ENCODE measurements around the gene KCNQ1. TPM values are rescaled to one million over a fixed set of nuclear protein-coding genes. Genes with fewer than 3 reads are reported as not detected.

KCNQ1 gene
- total and polyA plus RNA-seq, 2 donors (not counting 1 experiment from before 2014, with no cell fraction given), result 21.5 to 28.8 TPM

DNA sequence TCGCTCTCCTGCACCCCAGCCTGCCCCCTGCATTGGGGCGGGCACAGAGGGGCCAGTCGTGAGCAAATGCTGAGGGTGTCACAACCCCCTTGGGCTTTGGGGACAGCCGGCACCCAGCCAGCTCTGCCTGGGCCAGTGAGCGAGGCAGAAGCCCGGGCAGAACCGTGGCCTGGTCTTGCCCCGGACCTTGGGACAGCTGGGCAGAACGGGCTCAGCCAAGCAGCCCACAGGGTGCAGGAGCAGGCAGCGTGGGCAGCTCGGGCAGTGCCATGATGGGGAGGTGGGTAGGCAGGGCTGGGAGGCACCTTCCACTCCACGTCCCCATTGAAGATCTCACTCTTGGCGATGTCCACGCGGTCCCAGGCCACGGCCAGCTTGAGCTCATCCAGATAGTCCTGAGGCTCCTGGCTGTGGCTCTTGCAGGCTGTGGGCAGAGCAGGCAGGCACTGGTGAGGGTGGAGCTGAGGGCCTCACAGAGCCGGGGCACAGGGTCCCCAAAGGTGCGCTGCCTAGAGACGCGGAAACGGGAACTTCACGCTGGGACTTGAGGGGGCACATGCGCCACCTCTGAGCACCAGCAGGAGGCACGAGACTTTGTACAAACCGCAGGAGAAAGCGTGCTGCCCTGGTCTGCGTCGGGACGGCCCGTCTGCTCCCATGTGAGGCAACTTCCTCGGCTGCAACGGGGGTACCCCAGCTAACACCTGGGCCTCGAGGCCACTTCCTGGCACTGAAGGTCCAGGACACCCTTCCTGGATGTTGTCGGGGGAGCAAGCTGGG is 29.0 kb upstream of the KCNQ1 start:
- 83% methylated on average over 34 of the region's 34 CpGs for WGBS (ENCODE audit: insufficient coverage)
- Mint-ChIP-seq H3K4me1 (peaks cover 3% of the 10 kb centered on the region), H3K27me3 (no peaks in the 10 kb centered on the region), H3K9me3 (ENCODE audit: insufficient read depth) (no peaks in the 10 kb centered on the region), H3K4me3 (no peak overlapping the region), H3K27ac (no peak overlapping the region)
- Histone ChIP-seq H3K4me1 (ENCODE audit: control insufficient read depth in 2 of 2, insufficient read depth in 2 of 2, low read length in 2 of 2) (peaks cover 5 to 13% of the 10 kb centered on the region in 2 donors), H3K4me3 (ENCODE audit: control extremely low read depth in 1 of 5, extremely low read depth in 1 of 5, insufficient read depth in 1 of 5, low read depth in 2 of 5, low read length in 4 of 5) (no peak overlapping the region), H3K27me3 (replicated peaks in 1 of 4; ENCODE audit: control extremely low read depth in 1 of 4, control insufficient read depth in 3 of 4, insufficient read depth in 4 of 4, low read length in 3 of 4) (peaks cover 0 to under 1% (median 0%) of the 10 kb centered on the region in 4 experiments), H3K36me3 (replicated peaks in 1 of 2; ENCODE audit: control extremely low read depth in 1 of 2, control insufficient read depth in 1 of 2, extremely low read depth in 1 of 2, insufficient read depth in 2 of 2, low read length in 1 of 2) (no peaks in the 10 kb centered on the region), H2AFZ (ENCODE audit: insufficient read depth, low read depth, low read length, poor library complexity, severe bottlenecking) (no peak overlapping the region), H3K9ac (ENCODE audit: low read length) (no peak overlapping the region), H3K4me2 (replicated peaks; ENCODE audit: low read depth, low read length, poor library complexity, severe bottlenecking) (no peak overlapping the region), H3K27ac (ENCODE audit: low read length in 2 of 2) (no peak overlapping the region), H3K9me3 (ENCODE audit: control extremely low read depth in 1 of 3, control insufficient read depth in 2 of 3, insufficient read depth in 1 of 3, low read length in 2 of 3) (peaks cover 0 to under 1% (median 0%) of the 10 kb centered on the region in 3 donors), H4K20me1 (ENCODE audit: control insufficient read depth, insufficient read depth, low read length, poor library complexity, severe bottlenecking) (no peaks in the 10 kb centered on the region), H3K79me2 (ENCODE audit: control insufficient read depth, insufficient read depth, low read length) (no peaks in the 10 kb centered on the region)
- CTCF ChIA-PET, result interaction anchor here (11.1 kb wide), 1 partner anchor 111 kb away, joined by 583 read pairs; the partner anchor contains the start of genes C11orf21 and TSPAN32
- no peak for TF ChIP-seq EZH2 (IDR thresholded peaks at IDR 0.05; ENCODE audit: borderline replicate concordance, insufficient read depth, low read depth, low read length, poor library complexity, severe bottlenecking)
- TF ChIP-seq, protein P1, sequence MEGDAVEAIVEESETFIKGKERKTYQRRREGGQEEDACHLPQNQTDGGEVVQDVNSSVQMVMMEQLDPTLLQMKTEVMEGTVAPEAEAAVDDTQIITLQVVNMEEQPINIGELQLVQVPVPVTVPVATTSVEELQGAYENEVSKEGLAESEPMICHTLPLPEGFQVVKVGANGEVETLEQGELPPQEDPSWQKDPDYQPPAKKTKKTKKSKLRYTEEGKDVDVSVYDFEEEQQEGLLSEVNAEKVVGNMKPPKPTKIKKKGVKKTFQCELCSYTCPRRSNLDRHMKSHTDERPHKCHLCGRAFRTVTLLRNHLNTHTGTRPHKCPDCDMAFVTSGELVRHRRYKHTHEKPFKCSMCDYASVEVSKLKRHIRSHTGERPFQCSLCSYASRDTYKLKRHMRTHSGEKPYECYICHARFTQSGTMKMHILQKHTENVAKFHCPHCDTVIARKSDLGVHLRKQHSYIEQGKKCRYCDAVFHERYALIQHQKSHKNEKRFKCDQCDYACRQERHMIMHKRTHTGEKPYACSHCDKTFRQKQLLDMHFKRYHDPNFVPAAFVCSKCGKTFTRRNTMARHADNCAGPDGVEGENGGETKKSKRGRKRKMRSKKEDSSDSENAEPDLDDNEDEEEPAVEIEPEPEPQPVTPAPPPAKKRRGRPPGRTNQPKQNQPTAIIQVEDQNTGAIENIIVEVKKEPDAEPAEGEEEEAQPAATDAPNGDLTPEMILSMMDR (IDR thresholded peaks at IDR 0.05), result no peak
- POLR2A ChIA-PET, result no interaction called here
- DNase-seq (no peak), ATAC-seq (ENCODE audit: low read depth) (no peak)
- intact Hi-C loops (cut with micrococcal nuclease), result no loop called here

DNA sequence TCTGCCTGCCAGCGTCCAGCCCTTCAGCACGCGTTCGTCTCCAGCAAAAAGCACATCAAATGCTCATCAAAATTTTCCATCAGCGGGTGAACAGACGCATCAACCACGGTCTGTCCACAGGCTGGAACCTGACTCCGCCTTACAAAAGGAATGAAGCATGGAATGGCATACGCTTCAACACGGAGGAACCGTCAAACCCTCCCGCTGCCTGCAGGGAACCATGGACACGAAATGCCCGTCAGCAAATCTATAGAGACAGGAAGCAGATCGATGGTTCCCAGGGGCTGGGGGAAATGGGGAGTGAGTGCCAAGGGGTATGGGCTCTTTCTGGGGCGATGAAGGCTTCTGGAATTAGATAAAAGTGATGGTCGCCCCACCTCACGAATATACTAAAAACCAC is 28.0 kb upstream of the KCNQ1 start:
- no peak overlapping the region for H2AFZ ChIP-seq (ENCODE audit: insufficient read depth, low read depth, low read length, poor library complexity, severe bottlenecking)
- no peak for ATAC-seq (ENCODE audit: low read depth)
- no peak for TF ChIP-seq EZH2 (IDR thresholded peaks at IDR 0.05; ENCODE audit: borderline replicate concordance, insufficient read depth, low read depth, low read length, poor library complexity, severe bottlenecking)
- TF ChIP-seq, protein P1 (IDR thresholded peaks at IDR 0.05), result no peak
- 88% methylated on average over 15 of the region's 18 CpGs for WGBS (ENCODE audit: insufficient coverage)
- no peaks in the 10 kb centered on the region for H4K20me1 ChIP-seq (ENCODE audit: control insufficient read depth, insufficient read depth, low read length, poor library complexity, severe bottlenecking)
- ChIA-PET CTCF (interaction anchor here (1.0 to 11.1 kb wide), 3 partner anchors 112 to 472 kb away, joined by 3 to 583 read pairs (median 95); partner anchors contain the start of genes C11orf21 and TSPAN32), POLR2A (interaction anchor here (0.6 kb wide), 1 partner anchor 33 kb away, joined by 6 read pairs; no protein-coding TSS in a partner anchor)
- H3K4me2 ChIP-seq (replicated peaks; ENCODE audit: low read depth, low read length, poor library complexity, severe bottlenecking), result no peak overlapping the region
- H3K4me1 ChIP-seq (ENCODE audit: control insufficient read depth in 2 of 2, insufficient read depth in 2 of 2, low read length in 2 of 2), result peaks cover 5 to 15% of the 10 kb centered on the region in 2 donors
- H3K79me2 ChIP-seq (ENCODE audit: control insufficient read depth, insufficient read depth, low read length), result no peaks in the 10 kb centered on the region
- H3K4me3 Mint-ChIP-seq, result no peak overlapping the region
- H3K36me3 ChIP-seq (replicated peaks in 1 of 2; ENCODE audit: control extremely low read depth in 1 of 2, control insufficient read depth in 1 of 2, extremely low read depth in 1 of 2, insufficient read depth in 2 of 2, low read length in 1 of 2), result no peaks in the 10 kb centered on the region
- peaks cover 3% of the 10 kb centered on the region for H3K4me1 Mint-ChIP-seq
- H3K4me3 ChIP-seq (ENCODE audit: control extremely low read depth in 1 of 5, extremely low read depth in 1 of 5, insufficient read depth in 1 of 5, low read depth in 2 of 5, low read length in 4 of 5), result no peak overlapping the region
- H3K27me3 Mint-ChIP-seq, result no peaks in the 10 kb centered on the region
- H3K27ac Mint-ChIP-seq, result no peak overlapping the region
- no peaks in the 10 kb centered on the region for H3K9me3 Mint-ChIP-seq (ENCODE audit: insufficient read depth)
- no peak overlapping the region for H3K9ac ChIP-seq (ENCODE audit: low read length)
- H3K27ac ChIP-seq (ENCODE audit: low read length in 2 of 2), result no peak overlapping the region
- H3K9me3 ChIP-seq (ENCODE audit: control extremely low read depth in 1 of 3, control insufficient read depth in 2 of 3, insufficient read depth in 1 of 3, low read length in 2 of 3), result peaks cover 0 to 2% (median 0%) of the 10 kb centered on the region in 3 donors
- intact Hi-C loops (cut with micrococcal nuclease), result no loop called here
- H3K27me3 ChIP-seq (replicated peaks in 1 of 4; ENCODE audit: control extremely low read depth in 1 of 4, control insufficient read depth in 3 of 4, insufficient read depth in 4 of 4, low read length in 3 of 4), result peaks cover 0 to 3% (median 0%) of the 10 kb centered on the region in 4 experiments
- no peak for DNase-seq

All from B cell (primary cell).